ENCODE measurements around the gene MAP6.

MAP6 gene

DNA sequence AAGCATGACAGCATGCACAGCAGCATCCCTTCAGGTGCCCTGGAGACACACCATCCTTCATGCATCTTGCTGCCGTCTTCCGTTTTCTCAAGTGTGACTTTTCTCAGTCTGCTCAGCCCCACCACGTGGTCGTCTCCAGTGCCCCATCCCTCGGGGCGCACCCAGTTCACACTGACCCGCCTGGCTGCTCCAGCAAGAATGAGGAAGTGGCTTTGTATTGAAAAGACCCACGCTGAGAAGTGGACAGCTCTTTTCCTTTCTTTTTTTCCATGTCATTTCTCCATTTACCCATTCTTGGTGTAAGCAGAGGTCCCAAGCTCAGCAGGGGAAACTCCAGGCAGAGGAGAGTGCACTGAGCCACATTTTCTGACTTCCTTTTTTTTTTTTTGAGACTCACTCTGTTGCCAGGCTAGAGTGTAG, 92.3 kb downstream of the MAP6 start:
- H3K79me1 ChIP-seq (ENCODE audit: low read length): no peaks in the 10 kb centered on the region
- no peak overlapping the region for H3K9ac ChIP-seq (ENCODE audit: low read length)
- H3K14ac ChIP-seq (ENCODE audit: low read length): no peak overlapping the region
- H3K79me2 ChIP-seq (ENCODE audit: control insufficient read depth, insufficient read depth, low read length, poor library complexity): no peaks in the 10 kb centered on the region
- H3K4me2 ChIP-seq (ENCODE audit: low read length): no peak overlapping the region
- peaks cover 2 to 8% of the 10 kb centered on the region in 2 experiments for H3K4me1 ChIP-seq (ENCODE audit: control insufficient read depth in 1 of 2, insufficient read depth in 2 of 2, low read length in 2 of 2)
- no peak overlapping the region for H3K4me3 ChIP-seq (ENCODE audit: low read depth, low read length)
- H3K4ac ChIP-seq (ENCODE audit: low read depth, low read length): no peak overlapping the region
- H2AFZ ChIP-seq (ENCODE audit: insufficient read depth, low read length, poor library complexity): no peak overlapping the region
- DNase-seq: peak; percentile 75 to 79
- peaks cover 23 to 28% of the 10 kb centered on the region in 2 experiments for H3K36me3 ChIP-seq (ENCODE audit: control insufficient read depth in 1 of 2, insufficient read depth in 2 of 2, low read length in 2 of 2)
- H3K18ac ChIP-seq (ENCODE audit: low read length): no peak overlapping the region
- H4K91ac ChIP-seq (ENCODE audit: low read depth, low read length): no peak overlapping the region
- H3K27me3 ChIP-seq (ENCODE audit: insufficient read depth, low read length): no peaks in the 10 kb centered on the region
- H3K23ac ChIP-seq (ENCODE audit: low read length): no peak overlapping the region
- H3K9me3 ChIP-seq (ENCODE audit: insufficient read depth, low read depth, low read length): no peaks in the 10 kb centered on the region
- H4K12ac ChIP-seq (ENCODE audit: low read depth, low read length): no peak overlapping the region
- no CpG with 5 or more reads among the region's 8 CpGs for WGBS (ENCODE audit: extremely low coverage, insufficient coverage, insufficient read length)
- no peak overlapping the region for H4K8ac ChIP-seq (ENCODE audit: low read depth, low read length)
- H2BK12ac ChIP-seq (ENCODE audit: low read length): no peak overlapping the region
- H2AK5ac ChIP-seq (ENCODE audit: low read length): no peak overlapping the region
- H2BK5ac ChIP-seq (ENCODE audit: low read depth, low read length, poor library complexity): no peak overlapping the region
- no peak overlapping the region for H3K27ac ChIP-seq (ENCODE audit: low read depth, low read length)
- no peak overlapping the region for H2BK120ac ChIP-seq (ENCODE audit: insufficient read depth, low read length, poor library complexity)

DNA sequence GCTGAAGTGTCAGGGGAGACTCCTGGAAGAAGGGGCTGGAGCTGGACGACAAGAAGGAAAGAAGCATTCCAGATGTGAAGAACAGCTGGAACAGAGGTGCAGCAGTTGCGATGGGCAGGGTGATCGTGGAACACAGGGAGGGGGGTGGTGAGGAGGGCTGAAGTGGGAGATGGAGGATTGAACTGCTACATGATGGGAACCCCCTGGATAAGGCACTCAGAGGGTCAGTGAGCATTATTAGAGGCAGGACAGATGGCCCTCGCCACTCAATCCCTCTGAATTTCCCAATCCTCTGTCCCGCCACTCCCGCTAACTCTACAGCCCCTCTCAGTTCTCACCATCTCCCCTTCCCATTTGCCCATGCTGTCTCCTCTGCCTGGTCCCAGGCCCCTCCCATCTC, 92.8 kb downstream of the MAP6 start:
- WGBS (ENCODE audit: extremely low coverage, insufficient coverage, insufficient read length): no CpG with 5 or more reads among the region's 6 CpGs
- DNase-seq: no peak

DNA sequence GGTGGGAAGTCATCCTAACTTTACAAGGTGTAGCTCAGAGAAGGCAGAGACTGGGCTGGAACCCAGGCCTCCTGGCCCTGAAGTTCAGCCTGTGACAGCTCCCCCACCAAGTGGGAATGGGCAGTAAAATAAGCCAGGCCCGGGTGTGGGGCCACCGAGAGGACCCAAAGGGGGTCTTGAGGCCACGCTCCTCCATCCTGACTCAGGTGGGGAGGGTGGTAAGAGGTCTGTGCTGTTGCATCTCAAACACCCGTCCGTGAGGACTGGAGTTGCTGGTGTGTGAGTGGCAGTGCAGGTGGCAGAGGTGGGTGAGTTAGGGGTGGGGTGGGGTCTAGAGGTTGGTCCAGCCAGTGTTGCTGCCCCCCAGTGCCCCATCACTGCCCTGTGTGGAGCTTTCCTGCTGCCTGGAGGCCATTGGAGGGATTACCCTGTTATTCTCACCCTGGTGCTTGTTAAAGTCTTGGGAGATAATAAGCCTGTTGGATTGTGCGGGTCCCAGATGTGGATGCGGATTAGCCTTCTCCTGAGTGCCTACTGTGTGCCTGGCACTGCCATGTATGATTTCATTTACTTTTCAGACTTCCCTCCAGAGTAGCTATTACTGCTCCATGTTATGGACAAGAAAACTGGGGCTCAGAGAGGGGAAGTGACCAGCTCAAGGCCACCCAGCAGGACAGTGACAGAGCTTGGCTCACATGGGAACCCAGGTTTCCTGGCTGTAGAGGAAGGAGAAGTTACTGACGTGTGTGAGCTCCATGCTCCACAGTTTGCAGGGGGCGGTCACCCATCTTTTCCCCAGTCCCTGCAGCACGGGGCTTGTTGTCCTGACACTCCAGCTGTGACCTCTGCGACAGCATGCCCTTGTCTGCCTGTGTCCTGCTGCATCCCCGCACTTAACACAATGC, 93.9 kb downstream of the MAP6 start:
- Histone ChIP-seq H2BK120ac (ENCODE audit: insufficient read depth, low read length, poor library complexity) (no peak overlapping the region), H2BK5ac (ENCODE audit: low read depth, low read length, poor library complexity) (no peak overlapping the region), H3K14ac (ENCODE audit: low read length) (no peak overlapping the region), H4K91ac (ENCODE audit: low read depth, low read length) (no peak overlapping the region), H3K4me3 (ENCODE audit: low read depth, low read length) (no peak overlapping the region), H2AFZ (ENCODE audit: insufficient read depth, low read length, poor library complexity) (no peak overlapping the region), H3K9me3 (ENCODE audit: insufficient read depth, low read depth, low read length) (no peaks in the 10 kb centered on the region), H3K9ac (ENCODE audit: low read length) (no peak overlapping the region), H3K23ac (ENCODE audit: low read length) (no peak overlapping the region), H4K8ac (ENCODE audit: low read depth, low read length) (no peak overlapping the region), H3K27me3 (ENCODE audit: insufficient read depth, low read length) (no peaks in the 10 kb centered on the region), H2BK12ac (ENCODE audit: low read length) (no peak overlapping the region), H3K4me1 (ENCODE audit: control insufficient read depth in 1 of 2, insufficient read depth in 2 of 2, low read length in 2 of 2) (peaks cover 2 to 8% of the 10 kb centered on the region in 2 experiments), H3K79me2 (ENCODE audit: control insufficient read depth, insufficient read depth, low read length, poor library complexity) (no peaks in the 10 kb centered on the region), H3K36me3 (ENCODE audit: control insufficient read depth in 1 of 2, insufficient read depth in 2 of 2, low read length in 2 of 2) (peaks cover 35 to 43% of the 10 kb centered on the region in 2 experiments), H3K4ac (ENCODE audit: low read depth, low read length) (no peak overlapping the region), H4K12ac (ENCODE audit: low read depth, low read length) (no peak overlapping the region), H3K27ac (ENCODE audit: low read depth, low read length) (no peak overlapping the region), H3K18ac (ENCODE audit: low read length) (no peak overlapping the region), H3K4me2 (ENCODE audit: low read length) (no peak overlapping the region), H2AK5ac (ENCODE audit: low read length) (no peak overlapping the region), H3K79me1 (ENCODE audit: low read length) (no peaks in the 10 kb centered on the region)
- no CpG with 5 or more reads among the region's 12 CpGs for WGBS (ENCODE audit: extremely low coverage, insufficient coverage, insufficient read length)
- no peak for DNase-seq

More for the DNA sequence above, 92.8 kb downstream of the MAP6 start:
- H3K4me1 ChIP-seq (ENCODE audit: control insufficient read depth in 1 of 2, insufficient read depth in 2 of 2, low read length in 2 of 2): peaks cover 2 to 8% of the 10 kb centered on the region in 2 experiments
- H3K4me3 ChIP-seq (ENCODE audit: low read depth, low read length): no peak overlapping the region
- H3K18ac ChIP-seq (ENCODE audit: low read length): no peak overlapping the region
- no peak overlapping the region for H3K23ac ChIP-seq (ENCODE audit: low read length)
- no peak overlapping the region for H2BK5ac ChIP-seq (ENCODE audit: low read depth, low read length, poor library complexity)
- H3K4me2 ChIP-seq (ENCODE audit: low read length): no peak overlapping the region
- no peaks in the 10 kb centered on the region for H3K79me1 ChIP-seq (ENCODE audit: low read length)
- no peaks in the 10 kb centered on the region for H3K27me3 ChIP-seq (ENCODE audit: insufficient read depth, low read length)
- H3K14ac ChIP-seq (ENCODE audit: low read length): no peak overlapping the region
- H3K9me3 ChIP-seq (ENCODE audit: insufficient read depth, low read depth, low read length): no peaks in the 10 kb centered on the region
- no peak overlapping the region for H3K9ac ChIP-seq (ENCODE audit: low read length)
- H2AFZ ChIP-seq (ENCODE audit: insufficient read depth, low read length, poor library complexity): no peak overlapping the region
- no peak overlapping the region for H4K12ac ChIP-seq (ENCODE audit: low read depth, low read length)
- H4K91ac ChIP-seq (ENCODE audit: low read depth, low read length): no peak overlapping the region
- H2BK12ac ChIP-seq (ENCODE audit: low read length): no peak overlapping the region
- H3K27ac ChIP-seq (ENCODE audit: low read depth, low read length): no peak overlapping the region
- peaks cover 26 to 33% of the 10 kb centered on the region in 2 experiments for H3K36me3 ChIP-seq (ENCODE audit: control insufficient read depth in 1 of 2, insufficient read depth in 2 of 2, low read length in 2 of 2)
- H2AK5ac ChIP-seq (ENCODE audit: low read length): no peak overlapping the region
- no peak overlapping the region for H2BK120ac ChIP-seq (ENCODE audit: insufficient read depth, low read length, poor library complexity)
- H3K79me2 ChIP-seq (ENCODE audit: control insufficient read depth, insufficient read depth, low read length, poor library complexity): no peaks in the 10 kb centered on the region
- no peak overlapping the region for H4K8ac ChIP-seq (ENCODE audit: low read depth, low read length)
- H3K4ac ChIP-seq (ENCODE audit: low read depth, low read length): no peak overlapping the region

DNA sequence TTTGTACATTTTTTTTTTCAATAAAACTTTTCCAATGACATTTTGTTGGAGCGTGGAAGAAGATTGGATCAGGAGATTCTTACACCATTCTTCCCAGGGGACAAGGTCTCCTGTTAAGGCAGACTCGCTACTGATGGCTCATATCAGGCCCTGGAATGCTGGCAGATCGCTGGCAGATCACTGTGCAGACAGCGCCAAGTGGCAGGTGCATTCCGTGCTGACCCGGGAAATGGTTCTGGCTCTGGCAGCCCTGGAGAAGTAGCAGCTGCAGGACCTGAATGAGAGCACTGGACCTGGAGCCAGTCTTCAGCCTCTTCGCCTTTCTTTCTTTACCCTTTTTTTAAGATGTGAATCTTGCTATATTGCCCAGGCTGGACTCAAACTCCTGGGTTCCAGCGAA, 96.1 kb downstream of the MAP6 start:
- H4K91ac ChIP-seq (ENCODE audit: low read depth, low read length): no peak overlapping the region
- no peak overlapping the region for H3K14ac ChIP-seq (ENCODE audit: low read length)
- no CpG with 5 or more reads among the region's 8 CpGs for WGBS (ENCODE audit: extremely low coverage, insufficient coverage, insufficient read length)
- H3K9ac ChIP-seq (ENCODE audit: low read length): no peak overlapping the region
- H4K8ac ChIP-seq (ENCODE audit: low read depth, low read length): no peak overlapping the region
- H2BK5ac ChIP-seq (ENCODE audit: low read depth, low read length, poor library complexity): no peak overlapping the region
- no peak overlapping the region for H2AFZ ChIP-seq (ENCODE audit: insufficient read depth, low read length, poor library complexity)
- H3K4me2 ChIP-seq (ENCODE audit: low read length): no peak overlapping the region
- no peak overlapping the region for H4K12ac ChIP-seq (ENCODE audit: low read depth, low read length)
- no peaks in the 10 kb centered on the region for H3K27me3 ChIP-seq (ENCODE audit: insufficient read depth, low read length)
- peaks cover 2 to 8% of the 10 kb centered on the region in 2 experiments for H3K4me1 ChIP-seq (ENCODE audit: control insufficient read depth in 1 of 2, insufficient read depth in 2 of 2, low read length in 2 of 2)
- H3K36me3 ChIP-seq (ENCODE audit: control insufficient read depth in 1 of 2, insufficient read depth in 2 of 2, low read length in 2 of 2): peaks cover 54 to 63% of the 10 kb centered on the region in 2 experiments
- no peak overlapping the region for H3K23ac ChIP-seq (ENCODE audit: low read length)
- no peak overlapping the region for H2BK12ac ChIP-seq (ENCODE audit: low read length)
- DNase-seq: no peak
- no peak overlapping the region for H3K27ac ChIP-seq (ENCODE audit: low read depth, low read length)
- H3K4ac ChIP-seq (ENCODE audit: low read depth, low read length): no peak overlapping the region
- no peak overlapping the region for H2AK5ac ChIP-seq (ENCODE audit: low read length)
- no peaks in the 10 kb centered on the region for H3K79me1 ChIP-seq (ENCODE audit: low read length)
- no peak overlapping the region for H2BK120ac ChIP-seq (ENCODE audit: insufficient read depth, low read length, poor library complexity)
- no peak overlapping the region for H3K4me3 ChIP-seq (ENCODE audit: low read depth, low read length)
- H3K18ac ChIP-seq (ENCODE audit: low read length): no peak overlapping the region
- H3K9me3 ChIP-seq (ENCODE audit: insufficient read depth, low read depth, low read length): no peaks in the 10 kb centered on the region
- no peaks in the 10 kb centered on the region for H3K79me2 ChIP-seq (ENCODE audit: control insufficient read depth, insufficient read depth, low read length, poor library complexity)

Measured in trophoblast cell (in vitro differentiated cells and primary cell).